ENCODE data around the gene PAPSS2. TPM values are rescaled to one million over a fixed set of nuclear protein-coding genes. Genes with fewer than 3 reads are reported as not detected.
A peak's percentile ranks its signal among the peaks of the same experiment; 100 is the strongest.

Gene PAPSS2
- total RNA-seq, 1 experiment from 2014 or later, result 14.6 TPM

DNA sequence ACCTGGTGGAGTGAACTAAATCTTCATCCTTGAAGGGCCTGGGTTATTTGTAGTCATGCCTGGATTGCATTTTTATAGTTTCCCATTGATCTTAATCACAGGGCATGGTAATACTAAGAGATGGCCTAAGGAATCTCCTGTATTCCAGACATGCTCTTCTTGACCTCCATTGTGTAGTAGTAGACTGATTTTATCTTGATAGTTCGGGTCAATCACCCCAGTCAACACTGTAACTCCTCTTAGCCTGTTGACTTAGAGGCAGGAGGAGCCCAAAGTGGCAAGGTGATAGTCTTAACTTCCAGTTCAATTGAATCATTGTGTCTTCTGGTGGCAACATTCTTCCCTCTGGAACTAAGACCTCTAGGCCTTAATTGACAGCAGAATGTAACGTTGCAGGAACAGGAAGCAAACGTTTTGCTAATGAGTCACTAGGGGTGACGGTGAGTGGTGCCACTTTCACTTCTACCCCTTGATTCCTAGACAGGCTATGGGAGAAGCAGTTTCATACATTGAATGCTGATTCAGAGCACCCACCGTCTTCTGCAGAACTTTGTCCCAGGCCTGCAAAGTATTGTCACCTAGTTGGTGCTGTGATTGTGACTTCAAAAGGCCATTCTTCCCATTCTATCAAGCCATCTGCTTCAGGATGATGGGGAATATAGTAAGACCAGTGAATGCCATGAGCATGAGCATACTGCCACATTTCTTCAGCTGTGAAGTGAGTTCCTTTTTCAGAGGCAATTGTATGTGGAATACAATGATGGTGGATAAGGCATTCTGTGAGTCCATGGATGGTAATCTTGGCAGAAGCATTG is 24.0 kb upstream of the PAPSS2 start:
- peak overlapping the region; percentile 31; the same call in 1 of the 2 replicates for H3K27ac ChIP-seq (ENCODE audit: low read depth, low read length)
- no TSS peak for BruUV-seq (replicated peaks)
- intact Hi-C loops (cut with micrococcal nuclease), result no loop called here

DNA sequence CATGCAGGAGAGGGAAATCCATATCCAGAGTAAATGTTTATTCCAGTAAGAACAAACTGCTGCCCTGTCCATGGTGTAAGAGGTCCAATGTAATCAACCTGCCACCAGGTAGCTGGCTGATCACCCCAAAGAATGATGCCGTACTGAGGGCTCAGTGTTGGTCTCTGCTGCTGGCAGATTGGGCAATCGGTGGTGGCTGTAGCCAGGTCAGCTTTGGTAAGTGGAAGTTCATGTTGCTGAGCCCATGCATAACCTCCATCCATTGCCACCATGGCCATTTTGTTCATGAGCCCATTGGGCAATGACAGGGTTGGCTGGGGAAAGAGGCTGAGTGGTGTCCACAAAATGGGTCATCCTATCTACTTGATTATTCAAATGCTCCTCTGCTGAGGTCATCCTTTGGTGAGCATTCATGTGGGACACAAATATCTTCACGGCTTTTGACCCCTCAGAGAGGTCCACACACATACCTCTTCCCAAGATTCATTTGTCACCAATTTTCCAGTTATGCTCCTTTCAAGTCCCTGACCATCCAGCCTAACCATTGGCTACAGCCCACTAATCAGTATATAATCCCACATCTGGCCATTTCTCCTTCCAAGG is 23.3 kb upstream of the PAPSS2 start:
- H4K20me1 ChIP-seq (ENCODE audit: insufficient read depth), result no peaks in the 10 kb centered on the region
- POLR2A ChIA-PET, result no interaction called here
- CTCF ChIA-PET, result no interaction called here
- H3K27me3 ChIP-seq (ENCODE audit: insufficient read depth, low read length), result no peaks in the 10 kb centered on the region
- no TSS peak for BruUV-seq (replicated peaks)
- no peaks in the 10 kb centered on the region for H3K9me2 ChIP-seq (ENCODE audit: insufficient read depth)
- H3K4me3 ChIP-seq (replicated peaks in 1 of 2; ENCODE audit: low read depth in 1 of 2, low read length in 2 of 2), result peak overlapping the region in 1 of 2 experiments; percentile 0; a peak in 1 of 4 replicates
- H3K79me2 ChIP-seq (ENCODE audit: insufficient read depth, low read length), result no peaks in the 10 kb centered on the region
- H3K4me2 ChIP-seq (ENCODE audit: low read length), result peak overlapping the region; percentile 52
- peaks cover 0 to 21% of the 10 kb centered on the region in 2 experiments; a peak in 3 of 4 replicates for H3K4me1 ChIP-seq (ENCODE audit: control insufficient read depth in 1 of 2, insufficient read depth in 2 of 2, low read length in 2 of 2)
- DNase-seq (ENCODE audit: low read depth, low spot score) (no peak), ATAC-seq (no peak)
- H3K36me3 ChIP-seq (ENCODE audit: control insufficient read depth in 1 of 2, insufficient read depth in 2 of 2, low read length in 2 of 2), result no peaks in the 10 kb centered on the region
- no peak overlapping the region for H3K9ac ChIP-seq (ENCODE audit: low read length)
- intact Hi-C loops (cut with micrococcal nuclease), result no loop called here
- H2AFZ ChIP-seq (ENCODE audit: low read depth, low read length, poor library complexity, severe bottlenecking), result peak overlapping the region; percentile 71
- H3K27ac ChIP-seq (ENCODE audit: low read depth, low read length), result peak overlapping the region; percentile 31; the same call in 1 of the 2 replicates
- no peaks in the 10 kb centered on the region for H3K9me3 ChIP-seq (ENCODE audit: control insufficient read depth in 1 of 2, insufficient read depth in 1 of 2, low read depth in 1 of 2, low read length in 2 of 2)
- RAD21 ChIA-PET (ENCODE audit: low non-redundant PET in 1 of 2, low total read pairs in 2 of 2, uncharacterized antibody in 2 of 2, unreplicated experiment in 2 of 2), result no interaction called here
- TF ChIP-seq, protein P1, sequence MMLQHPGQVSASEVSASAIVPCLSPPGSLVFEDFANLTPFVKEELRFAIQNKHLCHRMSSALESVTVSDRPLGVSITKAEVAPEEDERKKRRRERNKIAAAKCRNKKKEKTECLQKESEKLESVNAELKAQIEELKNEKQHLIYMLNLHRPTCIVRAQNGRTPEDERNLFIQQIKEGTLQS (IDR thresholded peaks at IDR 0.05), result no peak
- TF ChIP-seq FOSL1 (IDR thresholded peaks at IDR 0.05; ENCODE audit: low read depth), result no peak
- TF ChIP-seq JUND (IDR thresholded peaks at IDR 0.05), result no peak
- TF ChIP-seq, protein P2, sequence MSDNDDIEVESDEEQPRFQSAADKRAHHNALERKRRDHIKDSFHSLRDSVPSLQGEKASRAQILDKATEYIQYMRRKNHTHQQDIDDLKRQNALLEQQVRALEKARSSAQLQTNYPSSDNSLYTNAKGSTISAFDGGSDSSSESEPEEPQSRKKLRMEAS (IDR thresholded peaks at IDR 0.05), result no peak
- no peak for TF ChIP-seq POLR2AphosphoS5 (IDR thresholded peaks at IDR 0.05; ENCODE audit: low read depth, low read length)
- TF ChIP-seq, protein P3, sequence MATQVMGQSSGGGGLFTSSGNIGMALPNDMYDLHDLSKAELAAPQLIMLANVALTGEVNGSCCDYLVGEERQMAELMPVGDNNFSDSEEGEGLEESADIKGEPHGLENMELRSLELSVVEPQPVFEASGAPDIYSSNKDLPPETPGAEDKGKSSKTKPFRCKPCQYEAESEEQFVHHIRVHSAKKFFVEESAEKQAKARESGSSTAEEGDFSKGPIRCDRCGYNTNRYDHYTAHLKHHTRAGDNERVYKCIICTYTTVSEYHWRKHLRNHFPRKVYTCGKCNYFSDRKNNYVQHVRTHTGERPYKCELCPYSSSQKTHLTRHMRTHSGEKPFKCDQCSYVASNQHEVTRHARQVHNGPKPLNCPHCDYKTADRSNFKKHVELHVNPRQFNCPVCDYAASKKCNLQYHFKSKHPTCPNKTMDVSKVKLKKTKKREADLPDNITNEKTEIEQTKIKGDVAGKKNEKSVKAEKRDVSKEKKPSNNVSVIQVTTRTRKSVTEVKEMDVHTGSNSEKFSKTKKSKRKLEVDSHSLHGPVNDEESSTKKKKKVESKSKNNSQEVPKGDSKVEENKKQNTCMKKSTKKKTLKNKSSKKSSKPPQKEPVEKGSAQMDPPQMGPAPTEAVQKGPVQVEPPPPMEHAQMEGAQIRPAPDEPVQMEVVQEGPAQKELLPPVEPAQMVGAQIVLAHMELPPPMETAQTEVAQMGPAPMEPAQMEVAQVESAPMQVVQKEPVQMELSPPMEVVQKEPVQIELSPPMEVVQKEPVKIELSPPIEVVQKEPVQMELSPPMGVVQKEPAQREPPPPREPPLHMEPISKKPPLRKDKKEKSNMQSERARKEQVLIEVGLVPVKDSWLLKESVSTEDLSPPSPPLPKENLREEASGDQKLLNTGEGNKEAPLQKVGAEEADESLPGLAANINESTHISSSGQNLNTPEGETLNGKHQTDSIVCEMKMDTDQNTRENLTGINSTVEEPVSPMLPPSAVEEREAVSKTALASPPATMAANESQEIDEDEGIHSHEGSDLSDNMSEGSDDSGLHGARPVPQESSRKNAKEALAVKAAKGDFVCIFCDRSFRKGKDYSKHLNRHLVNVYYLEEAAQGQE (IDR thresholded peaks at IDR 0.05; ENCODE audit: low read depth), result no peak
- no peak for TF ChIP-seq EGR1 (IDR thresholded peaks at IDR 0.05; ENCODE audit: low read depth)
- TF ChIP-seq SIN3A (IDR thresholded peaks at IDR 0.05; ENCODE audit: low read depth), result no peak
- TF ChIP-seq EZH2 (IDR thresholded peaks at IDR 0.05), result no peak
- TF ChIP-seq TCF7L2 (IDR thresholded peaks at IDR 0.05; ENCODE audit: borderline replicate concordance, extremely low read depth, insufficient read depth, insufficient read length), result no peak

More for the DNA sequence above, 24.0 kb upstream of the PAPSS2 start:
- DNase-seq (ENCODE audit: low read depth, low spot score), result peak; percentile 61
- no peaks in the 10 kb centered on the region for H3K9me3 ChIP-seq (ENCODE audit: control insufficient read depth in 1 of 2, insufficient read depth in 1 of 2, low read depth in 1 of 2, low read length in 2 of 2)
- H3K27me3 ChIP-seq (ENCODE audit: insufficient read depth, low read length), result no peaks in the 10 kb centered on the region
- H3K79me2 ChIP-seq (ENCODE audit: insufficient read depth, low read length), result no peaks in the 10 kb centered on the region
- ChIA-PET CTCF (no interaction called here), POLR2A (no interaction called here), RAD21 (ENCODE audit: low non-redundant PET in 1 of 2, low total read pairs in 2 of 2, uncharacterized antibody in 2 of 2, unreplicated experiment in 2 of 2) (no interaction called here)
- peaks cover 0 to 21% of the 10 kb centered on the region in 2 experiments; a peak in 3 of 4 replicates for H3K4me1 ChIP-seq (ENCODE audit: control insufficient read depth in 1 of 2, insufficient read depth in 2 of 2, low read length in 2 of 2)
- peak overlapping the region in 1 of 2 experiments; percentile 0; a peak in 1 of 4 replicates for H3K4me3 ChIP-seq (replicated peaks in 1 of 2; ENCODE audit: low read depth in 1 of 2, low read length in 2 of 2)
- H2AFZ ChIP-seq (ENCODE audit: low read depth, low read length, poor library complexity, severe bottlenecking), result peak overlapping the region; percentile 90
- peak overlapping the region; percentile 52 for H3K4me2 ChIP-seq (ENCODE audit: low read length)
- H3K9me2 ChIP-seq (ENCODE audit: insufficient read depth), result no peaks in the 10 kb centered on the region
- ATAC-seq, result peak; percentile 94
- no peak overlapping the region for H3K9ac ChIP-seq (ENCODE audit: low read length)
- no peaks in the 10 kb centered on the region for H3K36me3 ChIP-seq (ENCODE audit: control insufficient read depth in 1 of 2, insufficient read depth in 2 of 2, low read length in 2 of 2)
- H4K20me1 ChIP-seq (ENCODE audit: insufficient read depth), result no peaks in the 10 kb centered on the region
- peak; percentile 80 for TF ChIP-seq JUND (IDR thresholded peaks at IDR 0.05)
- TF ChIP-seq EGR1 (IDR thresholded peaks at IDR 0.05; ENCODE audit: low read depth), result no peak
- peak; percentile 29; the same call in 1 of the 2 replicates for TF ChIP-seq ELF1 (IDR thresholded peaks at IDR 0.05; ENCODE audit: borderline replicate concordance, low read depth)
- peak; percentile 85 for TF ChIP-seq CBX3 (IDR thresholded peaks at IDR 0.05; ENCODE audit: low read depth)
- no peak for TF ChIP-seq ZNF274 (IDR thresholded peaks at IDR 0.05; ENCODE audit: low read depth, low read length)
- TF ChIP-seq SP1 (IDR thresholded peaks at IDR 0.05; ENCODE audit: low read depth), result peak; percentile 50; the same call in 1 of the 2 replicates
- peak; percentile 70 for TF ChIP-seq FOSL1 (IDR thresholded peaks at IDR 0.05; ENCODE audit: low read depth)
- TF ChIP-seq, protein P2 (IDR thresholded peaks at IDR 0.05), result peak; percentile 47
